NOMO-1 treated with DMSO at 0.1 percent for 48 hours (cell line): ENCODE data around the gene EXOC6B.
A peak's percentile ranks its signal among the peaks of the same experiment; 100 is the strongest.
"Not testable (repeated sequence)": the region's sequence is repeated elsewhere in the genome, so short reads cannot be mapped to it uniquely, and the experiment has no call there.

Experiments used
- DNase-seq: peaks from one replicate; lab custom pipeline; 2025; ENCODE audit not compliant: unreplicated experiment; lab: John Stamatoyannopoulos, UW

Gene EXOC6B

DNA sequence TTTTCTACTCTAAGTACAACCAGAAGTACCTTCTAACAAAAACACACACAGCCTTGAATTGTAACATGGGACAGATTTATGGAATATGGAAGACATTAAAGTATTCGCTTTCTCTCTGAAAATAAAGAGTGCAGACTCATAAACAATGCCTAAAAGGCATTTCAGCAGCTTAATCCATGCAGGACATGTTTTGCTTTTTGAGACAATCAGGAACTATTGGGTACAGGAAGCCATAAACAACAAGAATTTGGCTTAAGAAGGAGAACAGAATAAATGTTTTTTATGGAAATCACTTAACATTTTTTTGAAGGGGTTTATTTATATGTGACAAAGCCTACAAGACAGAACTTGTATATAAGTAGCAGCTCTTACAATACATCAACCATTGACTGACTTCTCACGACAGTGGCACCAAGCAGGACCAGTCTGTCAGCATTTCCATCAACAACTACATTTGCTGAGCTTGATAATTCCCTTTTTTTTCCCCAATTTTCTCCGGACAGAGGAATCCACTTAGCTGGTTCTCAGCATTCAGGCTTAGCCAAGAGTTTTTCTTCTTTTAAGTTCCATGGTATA is 140.1 kb downstream of the EXOC6B start:
- no peak for DNase-seq

DNA sequence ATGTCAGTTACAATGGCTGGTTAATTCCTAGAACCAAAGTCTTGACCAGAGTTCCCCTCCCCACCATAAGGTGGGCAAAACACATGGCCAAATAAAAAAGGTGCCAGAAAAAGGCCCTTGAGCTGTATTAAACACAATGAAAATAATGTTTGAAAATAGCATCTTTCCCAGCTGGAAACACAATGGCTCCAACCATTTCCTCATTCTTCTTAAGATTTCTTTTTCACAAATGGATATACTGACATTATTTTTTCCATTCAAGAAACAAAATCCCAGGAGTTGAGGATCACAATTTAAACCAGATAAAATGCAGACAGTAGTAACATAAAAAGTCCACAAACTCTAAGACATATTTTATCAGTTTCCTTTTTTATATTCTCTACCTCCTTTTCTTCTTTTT is 143.8 kb downstream of the EXOC6B start:
- DNase-seq, result no peak

DNA sequence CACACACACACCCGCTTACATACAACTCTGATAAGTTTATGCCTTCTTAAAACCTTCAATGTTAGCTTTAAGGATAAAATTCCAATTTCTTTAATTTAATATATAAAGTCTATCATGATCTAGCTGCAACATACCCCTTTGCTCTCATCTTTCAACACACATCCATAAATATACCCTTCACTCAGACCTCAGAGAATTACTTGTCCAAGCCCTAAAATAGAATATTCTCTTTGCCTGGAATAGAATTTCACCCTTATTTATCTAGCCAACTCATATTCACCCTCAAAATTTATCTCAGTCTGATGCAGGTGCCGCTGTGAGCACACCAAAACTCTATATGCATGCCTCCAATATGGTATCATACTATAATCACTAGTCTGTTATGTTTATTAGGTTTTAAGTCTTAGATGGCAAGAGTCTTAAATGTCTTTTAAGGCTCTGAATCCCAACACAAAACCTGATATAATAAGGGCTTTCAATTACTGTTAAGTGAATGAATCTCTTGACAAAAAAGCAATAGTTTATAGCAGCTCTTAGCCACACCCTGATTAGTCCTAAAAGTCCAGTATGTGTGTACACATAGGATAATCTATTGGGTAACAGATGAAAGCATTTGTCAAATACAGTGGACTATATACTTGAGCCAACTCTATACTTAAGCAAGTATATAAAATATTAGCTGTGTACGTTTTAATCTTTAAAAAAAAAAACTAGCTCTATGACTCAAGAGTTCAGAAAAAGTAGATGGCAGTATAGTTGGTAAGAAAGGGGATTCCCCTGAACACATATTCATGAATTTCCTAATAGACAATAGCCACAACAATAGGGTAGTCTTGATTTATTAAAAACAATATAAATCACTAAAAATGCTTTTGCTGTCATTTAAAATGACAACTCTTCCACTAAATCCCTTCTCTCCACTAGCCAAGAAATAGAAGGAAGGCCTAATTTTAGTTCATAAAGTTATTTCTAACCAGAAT is 144.5 kb downstream of the EXOC6B start:
- DNase-seq, result no peak

DNA sequence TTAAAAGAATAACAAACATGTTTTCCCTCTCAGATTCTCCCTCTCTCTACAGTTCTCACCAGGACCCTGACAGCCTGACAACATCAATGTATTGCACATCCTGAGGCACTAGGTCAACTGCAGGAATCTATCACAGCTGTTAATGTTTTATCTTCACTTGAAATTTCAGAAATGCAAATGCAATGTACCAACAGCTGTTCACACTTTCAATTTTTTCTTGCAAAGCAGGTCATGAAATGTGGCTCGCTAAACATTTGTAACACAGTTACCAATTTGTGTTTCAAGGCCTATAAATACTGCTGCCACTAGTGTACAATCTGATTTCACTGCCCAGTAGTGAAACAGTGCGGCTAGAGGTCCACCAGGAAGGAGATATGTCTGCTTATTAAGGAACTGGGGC is 147.8 kb downstream of the EXOC6B start:
- DNase-seq, result no peak

DNA sequence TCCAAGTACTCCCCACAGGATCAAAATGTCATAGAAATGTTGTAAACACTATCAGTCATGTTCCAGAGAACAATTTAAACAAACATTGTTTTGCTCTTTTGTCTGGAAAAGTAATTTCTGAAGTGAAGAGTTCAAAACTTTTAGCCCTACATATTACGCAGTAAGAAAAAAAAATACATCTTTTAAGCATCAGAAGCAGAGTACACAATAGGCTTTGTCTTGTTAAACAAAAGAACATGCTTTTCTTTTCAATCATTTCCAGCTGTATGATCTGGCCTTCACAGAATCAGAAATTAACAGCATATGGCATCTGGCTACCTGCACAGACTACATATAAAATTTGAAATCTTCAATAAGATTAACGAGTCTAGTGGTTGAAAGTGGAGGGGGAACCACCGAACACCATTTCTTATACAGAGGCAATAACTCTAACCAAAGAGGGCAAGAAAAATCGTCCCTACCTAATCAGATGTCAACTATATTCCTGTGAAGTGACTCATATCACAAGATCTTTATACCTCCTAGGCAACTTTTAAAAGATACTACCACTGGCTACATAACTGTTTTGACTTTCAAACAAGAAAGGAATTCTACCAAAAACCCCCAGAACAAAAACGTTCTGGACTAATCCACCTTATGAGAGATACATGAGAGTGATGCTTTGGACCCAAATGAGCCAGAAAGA is 149.3 kb downstream of the EXOC6B start:
- DNase-seq, result no peak

DNA sequence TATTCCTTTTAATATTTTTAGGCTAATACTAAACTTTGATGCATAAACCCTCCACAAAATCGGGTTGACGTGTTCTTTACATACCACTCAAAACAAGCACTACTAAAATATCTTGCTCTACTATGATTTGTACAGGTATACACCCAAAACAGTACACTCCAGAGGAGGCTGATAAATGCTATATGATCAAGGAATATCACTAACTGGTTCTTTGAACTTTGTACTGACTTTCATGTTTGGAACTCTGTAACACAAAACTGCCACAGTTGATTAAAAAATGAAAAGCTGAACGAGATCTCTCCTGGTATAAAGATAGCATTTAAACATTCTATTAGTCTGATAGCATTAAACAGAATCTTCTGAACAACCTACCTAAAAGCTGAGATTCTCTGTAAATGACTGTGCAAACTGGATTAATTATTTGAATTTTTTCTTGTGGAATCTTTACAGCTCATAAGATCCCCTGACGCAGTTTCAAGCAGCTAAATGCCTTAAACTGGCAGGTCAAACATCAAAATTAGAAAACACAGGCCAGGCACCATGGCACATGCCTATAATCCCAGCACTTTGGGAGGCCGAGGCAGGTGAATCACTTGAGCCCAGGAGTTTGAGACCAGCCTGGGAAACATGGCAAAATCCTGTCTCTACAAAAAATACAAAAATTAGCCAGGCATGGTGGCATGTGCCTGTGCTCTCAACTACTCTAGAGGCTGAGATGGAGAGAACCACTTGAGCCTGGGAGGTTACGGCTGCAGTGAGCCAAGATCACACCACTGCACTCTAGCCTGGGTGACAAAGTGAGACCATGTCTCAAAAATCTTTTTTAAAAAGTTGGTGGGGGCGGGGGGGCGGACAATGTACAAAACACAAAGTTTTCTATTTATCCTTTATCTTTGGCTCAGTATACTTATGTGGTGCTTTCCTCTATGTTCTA is 150.6 kb downstream of the EXOC6B start:
- no peak for DNase-seq

DNA sequence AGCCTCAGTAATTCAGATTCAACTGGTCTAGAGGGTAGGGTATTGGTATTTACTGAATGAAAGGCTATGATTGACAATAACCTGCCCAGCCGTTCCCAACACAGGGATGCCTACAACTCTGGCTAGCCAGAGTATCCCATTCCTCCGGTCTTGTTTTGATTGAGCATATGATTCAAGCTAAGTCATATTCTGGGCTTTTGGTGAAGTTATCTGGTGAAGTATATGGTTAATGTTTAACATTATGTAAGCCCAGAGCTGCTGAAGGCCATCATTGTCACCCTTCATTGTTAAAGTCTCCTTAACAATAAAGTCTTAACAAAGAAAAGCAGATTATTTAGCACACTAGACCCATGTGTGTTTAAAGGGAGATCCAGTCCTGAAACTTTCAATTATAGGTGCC is 152.6 kb downstream of the EXOC6B start:
- no peak for DNase-seq

DNA sequence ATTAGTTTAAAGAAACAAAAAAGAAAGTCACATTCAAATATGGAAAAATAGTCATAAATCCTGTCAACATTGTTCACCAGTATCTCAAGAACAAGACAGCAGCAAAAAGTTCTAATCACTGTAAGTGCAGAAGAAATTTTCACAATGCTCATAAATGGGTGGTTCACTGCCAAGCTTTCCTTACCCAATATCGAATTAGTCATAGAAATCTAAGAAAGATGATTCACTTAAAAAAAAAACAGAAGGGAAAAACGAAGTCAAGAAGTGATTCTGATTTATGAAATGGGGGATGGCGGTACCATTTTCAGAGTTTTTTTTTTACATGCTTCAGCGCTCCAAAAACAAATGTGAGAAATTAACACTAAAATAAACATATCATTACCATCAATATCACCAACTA is 156.7 kb downstream of the EXOC6B start:
- no peak for DNase-seq

DNA sequence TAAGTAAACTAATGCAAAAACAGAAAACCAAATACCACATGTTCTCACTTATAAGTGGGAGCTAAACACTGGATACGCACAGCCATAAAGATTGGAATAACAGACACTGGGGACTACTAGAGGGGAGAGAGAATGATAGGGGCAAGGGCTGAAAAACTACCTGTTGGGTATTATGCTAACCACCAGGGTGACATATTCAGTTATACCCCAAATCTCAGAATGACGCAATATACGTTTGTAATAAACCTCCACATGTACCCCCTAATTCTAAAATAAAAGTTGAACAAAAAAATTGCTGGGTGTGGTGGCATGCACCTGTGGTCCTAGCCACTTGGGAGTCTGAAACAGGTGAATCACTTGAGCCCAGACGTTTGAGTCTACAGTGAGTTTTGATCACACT is 157.2 kb downstream of the EXOC6B start:
- DNase-seq, result no peak

DNA sequence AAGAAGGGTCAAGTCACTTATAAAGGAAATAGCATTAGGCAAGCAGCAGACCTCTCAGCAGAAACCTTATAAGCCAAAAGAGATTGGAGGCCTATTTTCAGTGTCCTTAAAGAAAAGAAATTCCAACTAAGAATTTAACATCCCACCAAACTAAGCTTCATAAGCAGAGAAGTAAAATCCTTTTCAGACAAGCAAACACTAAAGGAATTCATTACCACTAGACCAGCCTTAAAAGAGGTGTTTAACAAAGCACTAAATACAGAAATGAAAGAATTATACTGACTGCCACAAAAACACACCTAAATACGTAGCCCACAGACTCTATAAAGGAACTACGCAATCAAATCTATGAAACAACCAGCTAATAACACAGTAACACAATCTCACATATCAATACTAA is 160.4 kb downstream of the EXOC6B start:
- no peak for DNase-seq

DNA sequence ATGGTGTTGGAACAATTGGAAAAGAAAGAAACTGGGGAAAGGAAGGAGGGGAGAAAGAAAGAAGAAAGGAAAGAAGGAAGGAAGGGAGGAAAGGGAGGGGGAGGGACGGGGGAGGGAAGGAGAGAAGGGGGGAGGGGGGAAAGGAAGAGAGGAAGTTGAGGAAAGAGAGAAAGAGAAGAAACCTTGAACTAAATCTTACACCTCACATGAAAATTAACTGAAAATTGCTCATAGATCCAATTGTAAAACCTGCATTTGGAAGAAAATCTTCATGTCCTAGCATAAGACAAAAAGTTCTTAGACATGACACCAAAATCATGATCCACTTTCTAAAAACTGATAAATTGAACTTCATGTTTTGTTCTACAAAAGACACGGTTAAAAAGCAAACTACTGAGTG is 163.8 kb downstream of the EXOC6B start:
- no peak for DNase-seq

DNA sequence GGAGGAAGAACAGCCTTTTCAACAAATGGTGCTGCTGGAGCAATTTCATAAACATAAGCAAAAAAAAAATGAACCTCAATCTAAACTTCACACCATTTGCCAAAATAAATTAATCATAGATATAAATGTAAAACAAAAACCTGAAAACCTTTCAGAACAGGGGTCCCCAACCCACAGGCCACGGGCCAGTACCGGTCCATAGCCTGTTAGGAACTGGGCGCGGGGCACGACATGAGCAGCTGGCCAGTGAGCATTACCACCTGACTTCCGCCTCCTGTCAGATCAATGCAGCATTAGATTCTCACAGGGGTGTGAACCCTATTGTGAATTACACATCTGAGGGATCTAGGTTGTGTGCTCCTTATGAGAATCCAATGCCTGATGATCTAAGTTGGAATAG is 176.0 kb downstream of the EXOC6B start:
- DNase-seq, result no peak

DNA sequence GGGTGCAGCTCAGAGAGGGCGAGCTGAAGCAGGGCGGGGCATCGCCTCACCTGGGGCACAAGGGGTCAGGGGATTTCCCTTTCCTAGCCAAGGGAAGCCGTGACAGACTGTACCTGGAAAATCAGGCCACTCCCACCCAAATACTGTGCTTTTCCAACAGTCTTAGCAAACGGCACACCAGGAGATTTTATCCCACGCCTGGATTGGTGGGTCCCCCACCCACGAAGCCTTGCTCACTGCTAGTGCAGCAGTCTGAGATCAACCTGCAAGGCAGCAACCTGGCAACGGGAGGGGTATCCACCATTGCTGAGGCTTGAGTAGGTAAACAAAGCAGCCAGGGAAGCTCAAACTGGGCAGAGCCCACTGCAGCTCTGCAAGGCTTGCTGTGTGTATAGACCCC is 184.6 kb downstream of the EXOC6B start:
- DNase-seq, result not testable (repeated sequence)

DNA sequence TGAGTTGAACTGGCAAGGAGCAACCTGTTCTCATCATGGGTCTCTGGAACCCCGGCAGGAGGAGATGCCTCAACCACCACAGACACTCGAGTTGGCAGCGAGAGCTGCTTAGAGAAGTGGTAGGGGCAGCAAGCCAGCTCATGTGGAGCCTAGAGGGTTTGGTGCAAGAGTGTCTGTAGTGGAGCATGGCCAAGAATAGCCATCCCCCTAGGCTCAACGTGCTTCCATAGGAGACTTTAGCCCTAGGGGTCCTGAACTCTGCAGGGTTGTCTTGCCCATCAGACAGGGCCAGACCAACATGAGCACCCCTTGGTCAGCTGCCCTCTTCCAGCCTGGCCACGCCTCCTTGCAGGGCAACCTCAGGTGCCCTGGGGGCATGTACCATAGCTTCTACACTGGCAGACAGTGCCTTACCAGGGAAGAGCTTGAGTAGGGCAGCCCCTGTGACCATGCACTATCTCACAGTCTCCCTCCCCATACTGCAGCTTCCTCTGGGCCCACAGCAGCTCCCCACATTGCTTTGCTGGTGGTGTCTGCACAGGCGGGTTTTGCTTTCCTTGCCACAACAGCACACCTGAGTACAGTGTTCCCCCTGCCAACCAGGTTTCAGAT is 187.1 kb downstream of the EXOC6B start:
- no peak for DNase-seq

DNA sequence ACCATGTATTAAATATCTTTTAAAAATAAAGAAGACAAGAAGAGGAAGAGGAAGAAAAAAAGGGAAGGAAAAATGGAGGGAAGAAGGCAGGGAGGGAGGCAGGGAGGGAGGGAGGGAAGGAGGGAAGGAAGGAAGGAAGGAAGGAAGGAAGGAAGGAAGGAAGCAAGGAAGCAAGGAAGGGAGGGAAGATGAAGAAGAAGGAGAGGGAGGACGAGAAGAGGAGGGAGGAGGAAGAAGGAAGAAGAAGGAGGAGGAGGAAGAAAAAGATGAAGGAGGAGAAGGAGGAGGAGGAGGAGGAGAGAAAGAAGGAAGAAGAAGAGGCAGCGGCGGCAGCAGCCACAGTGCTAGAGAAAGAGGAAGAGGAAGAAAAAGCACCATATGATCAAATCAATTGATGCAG is 189.6 kb downstream of the EXOC6B start:
- DNase-seq, result peak; percentile 5

DNA sequence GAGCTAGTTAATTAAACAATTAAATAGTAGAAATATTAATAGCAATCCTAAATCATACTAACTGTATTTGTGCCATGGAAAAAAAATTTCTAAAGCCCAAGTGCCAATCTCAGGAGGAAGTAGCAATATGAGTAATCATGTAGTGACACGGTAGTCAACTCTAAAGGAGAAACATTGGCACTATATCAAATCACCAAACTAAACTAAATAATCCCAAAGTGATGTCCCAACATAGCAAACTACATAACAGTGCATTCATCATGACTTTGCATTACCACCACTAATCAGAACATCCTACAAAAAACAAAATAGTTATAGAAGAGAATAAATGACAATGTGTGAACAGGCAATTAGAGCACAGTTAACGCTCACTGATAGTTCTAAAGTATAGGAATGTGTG is 195.1 kb downstream of the EXOC6B start:
- no peak for DNase-seq

DNA sequence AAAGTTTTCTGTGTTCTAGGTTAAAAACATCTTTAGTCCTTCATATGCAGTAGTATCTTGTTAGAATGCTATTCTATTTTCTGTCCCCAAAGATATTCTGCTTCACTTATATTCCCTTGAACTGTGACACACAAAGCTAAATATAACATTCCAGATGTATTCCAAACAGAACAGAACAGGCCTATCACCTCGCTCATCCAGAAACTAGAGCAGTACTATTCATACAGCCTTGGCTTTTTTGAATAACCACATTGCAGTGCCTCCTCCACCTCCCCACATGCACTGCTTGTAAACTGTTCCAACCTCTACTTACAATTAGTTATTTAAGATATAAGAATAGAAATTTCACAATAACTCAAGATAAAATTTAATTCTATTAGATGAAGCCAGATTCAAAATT is 196.8 kb downstream of the EXOC6B start:
- DNase-seq, result no peak

DNA sequence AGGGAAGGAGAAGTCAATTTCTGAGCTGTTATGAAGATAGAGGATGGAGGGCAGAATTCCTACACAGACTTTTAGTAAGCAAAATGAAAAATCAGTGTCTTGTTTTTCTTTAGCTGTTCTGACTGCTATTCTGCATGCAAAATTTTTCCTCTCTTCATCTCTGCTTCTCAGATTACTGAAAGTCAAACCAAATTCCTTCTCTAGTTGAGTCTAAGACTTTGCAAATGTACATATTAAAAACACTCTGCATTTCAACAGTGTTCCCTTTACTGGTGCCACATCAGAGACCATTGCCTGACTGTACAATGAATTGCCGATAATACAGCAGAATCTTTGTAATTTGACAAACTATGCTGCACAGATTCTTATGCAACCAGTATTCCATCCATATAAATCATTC is 198.8 kb downstream of the EXOC6B start:
- no peak for DNase-seq

DNA sequence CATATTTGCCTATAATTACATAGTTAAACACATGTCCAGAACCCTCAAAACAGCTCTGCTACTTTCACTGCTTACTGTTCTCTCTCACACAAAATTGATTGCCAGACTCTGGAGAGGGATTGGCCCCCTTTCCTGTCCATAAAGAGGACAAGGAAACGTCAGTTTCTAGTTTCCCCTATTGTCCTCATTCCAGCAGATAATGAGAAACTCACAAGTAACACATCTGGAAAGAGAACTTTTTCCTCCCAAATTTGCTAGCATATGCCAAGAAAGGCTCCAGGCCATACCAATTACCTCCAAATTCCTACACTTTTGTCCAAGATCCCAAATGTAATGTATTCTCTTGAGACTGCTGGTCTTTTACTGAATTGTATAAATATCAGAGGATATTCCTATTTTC is 200.5 kb downstream of the EXOC6B start:
- no peak for DNase-seq

DNA sequence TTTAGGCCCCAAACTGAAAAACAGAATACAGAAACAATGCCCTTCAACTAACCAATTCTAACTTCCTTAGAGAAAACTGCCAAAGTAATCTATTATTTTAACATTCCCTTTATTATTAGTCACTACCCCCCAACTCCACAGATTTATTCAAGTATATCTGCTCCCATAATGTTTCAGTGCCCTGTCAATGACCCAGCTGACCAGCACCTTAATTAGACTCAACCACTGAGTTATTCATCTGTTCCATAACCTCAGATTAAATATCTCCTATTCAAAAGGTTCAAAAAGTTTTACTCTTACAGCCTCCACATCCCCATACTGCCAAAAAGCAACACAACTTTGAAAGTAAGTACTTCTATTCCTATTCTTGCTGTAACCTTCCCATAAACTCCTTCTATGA is 202.4 kb downstream of the EXOC6B start:
- no peak for DNase-seq

DNA sequence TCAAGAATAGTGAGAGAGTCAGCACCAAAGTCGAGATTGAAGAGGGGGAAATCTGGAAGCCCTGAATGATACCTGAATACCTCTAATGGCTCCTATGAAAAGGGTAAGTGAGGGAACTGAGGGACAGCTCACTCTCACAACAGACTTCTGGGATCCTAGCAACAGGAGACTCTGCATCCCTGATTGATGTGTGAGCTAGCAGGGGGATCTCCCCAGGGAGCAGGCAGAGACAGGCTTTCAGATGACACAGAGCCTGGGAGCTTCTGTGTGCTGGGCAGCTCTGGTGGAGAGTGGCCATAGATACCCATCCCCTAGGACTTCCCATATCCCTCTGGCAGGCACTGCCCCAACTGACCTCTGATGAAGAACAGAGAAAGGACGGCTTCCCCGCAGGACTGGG is 206.2 kb downstream of the EXOC6B start:
- DNase-seq, result no peak
